NCI-H128 (cell line): ENCODE data around the gene PDZD4.
A peak's percentile ranks its signal among the peaks of the same experiment; 100 is the strongest.

Experiments
- DNase-seq: peaks from one replicate; lab custom pipeline; 2025; ENCODE audit not compliant: unreplicated experiment; lab: John Stamatoyannopoulos, UW

PDZD4 gene

DNA sequence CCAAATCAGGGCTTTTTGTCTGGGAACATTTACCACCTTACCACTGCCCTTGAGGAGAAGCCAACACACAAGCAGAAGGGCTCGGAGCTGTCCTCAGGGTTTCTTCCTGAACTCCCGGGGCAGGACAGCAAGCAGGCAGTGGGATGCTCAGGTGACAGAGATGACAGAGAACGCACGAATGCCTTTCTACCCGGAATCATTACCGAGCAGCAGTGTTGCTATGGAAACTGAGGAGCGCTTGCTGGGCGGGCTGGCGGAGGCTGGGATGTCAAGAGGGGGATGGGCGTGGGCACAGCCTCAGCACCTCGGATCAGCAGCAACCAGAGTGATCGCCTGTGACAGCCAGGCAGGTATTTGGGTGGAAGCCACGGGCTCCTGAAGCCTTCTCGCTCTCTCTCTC lies 18.1 kb downstream of the PDZD4 start:
- DNase-seq, result no peak

DNA sequence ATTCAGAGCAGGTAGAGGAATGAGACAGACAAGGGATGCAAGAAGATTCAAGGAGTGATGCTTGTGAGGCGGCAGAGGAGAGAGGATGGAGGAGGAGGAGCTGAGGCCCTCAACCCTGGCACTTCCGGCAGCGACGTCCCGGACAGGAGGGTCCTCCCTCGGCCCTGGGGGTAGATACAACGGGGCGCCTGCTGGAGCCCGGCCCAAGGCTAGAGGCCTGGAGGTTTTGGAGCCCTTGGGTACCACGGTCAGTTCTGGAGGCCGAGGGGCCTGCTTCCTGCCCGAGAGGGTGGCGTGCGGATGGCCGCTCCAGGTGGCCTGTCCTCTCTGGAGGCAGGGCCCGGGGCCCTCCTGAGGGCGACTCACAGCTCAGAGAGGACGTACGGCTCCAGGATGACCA lies 22.4 kb downstream of the PDZD4 start:
- no peak for DNase-seq

DNA sequence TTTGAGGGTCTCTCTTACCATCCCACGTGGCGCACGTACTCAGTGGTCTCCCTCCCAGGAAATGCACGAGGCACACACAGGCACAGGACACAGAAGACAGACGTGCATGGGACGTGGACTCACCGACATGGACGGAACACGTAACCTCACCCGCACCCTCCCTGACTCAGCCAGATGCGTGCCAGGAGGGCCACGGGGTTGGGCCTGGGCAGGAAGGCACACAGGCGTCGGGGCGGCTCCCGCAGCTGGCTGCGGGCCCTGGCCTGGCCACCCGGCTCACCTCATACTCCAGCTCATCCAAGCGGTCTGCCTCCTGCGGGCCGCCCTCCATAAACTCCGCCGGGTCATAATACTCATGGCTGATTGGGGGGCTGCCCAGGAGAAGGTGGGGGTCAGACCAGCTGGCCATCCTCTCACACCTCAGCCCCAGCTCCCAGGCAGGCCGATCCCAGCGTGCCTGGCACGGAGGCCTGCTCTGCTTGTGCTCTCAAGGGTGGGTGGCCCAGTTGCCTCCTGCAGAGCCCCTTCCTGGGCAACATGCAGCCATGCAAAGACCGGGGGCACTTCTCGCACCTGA lies 23.3 kb downstream of the PDZD4 start:
- no peak for DNase-seq

DNA sequence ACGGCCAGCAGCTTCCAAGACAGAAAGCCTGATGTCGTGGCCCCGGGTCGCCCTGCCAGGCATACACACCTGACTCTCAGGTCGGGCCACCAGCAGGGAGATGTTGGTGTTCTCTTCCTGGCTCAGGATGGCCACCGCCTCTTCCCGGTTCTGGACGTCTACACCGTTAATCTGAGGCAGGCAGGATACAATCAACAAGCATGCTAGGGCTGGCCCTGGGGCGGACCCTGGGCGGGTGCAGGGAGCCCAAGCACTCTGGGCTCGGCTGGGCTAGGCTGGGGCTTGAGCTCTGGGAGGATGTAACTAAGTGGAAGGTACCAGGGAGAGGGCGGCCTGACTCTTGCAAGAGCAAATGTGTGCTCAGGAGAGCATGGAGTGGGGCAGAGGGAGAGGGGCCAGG lies 24.9 kb downstream of the PDZD4 start:
- no peak for DNase-seq

DNA sequence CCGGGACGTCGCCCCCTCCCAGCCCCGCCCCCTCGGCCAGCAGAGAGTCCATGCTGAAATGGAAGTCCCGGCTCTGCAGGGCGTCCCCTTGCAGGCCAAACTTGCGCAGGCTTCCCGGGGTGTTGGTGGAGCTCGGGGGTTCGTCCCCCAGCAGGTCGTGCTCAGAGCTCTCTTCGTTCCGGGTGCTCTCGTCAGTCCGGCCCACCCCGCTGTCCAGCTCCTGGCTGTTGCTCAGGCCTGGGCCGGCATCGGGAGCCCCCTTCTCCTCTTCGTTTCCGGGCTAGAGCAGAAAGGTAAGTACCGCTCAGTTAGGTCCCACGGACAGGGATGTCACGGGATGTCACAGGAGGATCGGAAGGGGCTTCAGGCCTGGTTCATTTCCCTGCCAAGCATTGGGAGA lies 25.7 kb downstream of the PDZD4 start:
- no peak for DNase-seq

DNA sequence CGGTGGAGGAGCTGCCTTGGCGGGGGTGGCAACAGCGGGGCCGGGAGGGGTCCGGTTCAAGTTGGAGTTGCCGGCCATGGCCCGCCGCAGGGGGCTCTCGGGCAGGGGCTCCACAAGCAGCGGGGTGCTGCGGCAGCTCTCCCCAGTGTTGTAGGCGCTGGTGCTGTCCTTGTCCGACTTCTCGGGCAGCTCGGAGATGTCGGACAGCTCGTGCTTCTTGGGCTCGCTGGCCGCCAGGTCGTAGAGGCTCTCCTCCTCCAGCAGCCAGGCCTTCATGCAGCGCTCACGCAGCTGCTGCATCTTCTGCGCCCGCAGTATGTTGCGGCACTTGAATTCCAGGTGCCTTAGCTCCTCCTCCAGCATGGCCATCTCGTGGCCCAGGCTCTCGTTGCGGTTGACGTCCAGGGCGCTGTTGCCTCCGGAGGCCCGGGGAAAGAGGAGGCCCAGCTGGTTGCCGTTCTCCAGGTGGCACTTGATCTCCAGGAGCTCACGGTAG lies 26.2 kb downstream of the PDZD4 start:
- no peak for DNase-seq

DNA sequence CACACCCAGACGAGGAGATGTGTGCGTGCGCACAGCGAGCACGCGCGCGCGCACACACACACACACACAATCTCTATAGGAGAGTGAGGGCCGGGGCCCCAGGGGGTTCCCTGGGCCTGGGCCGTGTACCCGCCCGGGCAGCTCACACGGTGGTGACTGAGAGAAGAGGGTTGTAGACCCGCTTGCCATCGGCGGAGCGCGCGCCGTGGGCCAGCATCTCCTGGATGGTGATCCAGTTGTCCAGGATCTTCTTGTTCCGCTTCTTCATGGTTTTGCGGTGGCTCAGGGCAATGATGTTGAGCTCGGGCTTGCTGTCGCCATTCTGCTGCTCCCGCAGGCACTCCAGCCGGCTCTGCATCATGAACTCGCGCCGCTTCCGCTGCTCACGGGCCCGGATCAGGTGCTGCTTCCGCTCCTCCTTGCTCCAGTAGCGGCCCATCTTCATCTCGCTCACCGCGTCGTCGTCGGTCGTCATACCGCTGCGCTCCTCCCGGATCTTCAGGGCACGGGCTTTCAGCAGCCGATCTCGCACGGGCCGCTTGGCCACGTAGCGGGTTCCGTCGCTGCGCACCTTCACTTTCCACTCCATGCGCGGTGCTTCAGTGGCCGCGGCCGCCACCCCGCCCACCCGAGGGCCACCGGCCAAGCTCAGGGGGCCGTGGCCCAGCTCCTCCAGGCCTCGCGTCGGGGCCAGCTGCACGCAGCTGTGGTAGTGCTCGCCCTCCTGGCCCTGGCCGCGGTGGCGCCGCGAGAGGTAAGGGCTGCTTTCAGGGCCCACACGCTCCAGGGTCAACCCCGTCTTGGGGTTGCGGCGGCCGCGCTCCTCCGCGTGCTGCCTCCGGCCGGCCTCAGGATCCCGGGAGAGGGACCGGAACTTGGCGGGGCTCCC lies 26.9 kb downstream of the PDZD4 start:
- DNase-seq, result no peak

DNA sequence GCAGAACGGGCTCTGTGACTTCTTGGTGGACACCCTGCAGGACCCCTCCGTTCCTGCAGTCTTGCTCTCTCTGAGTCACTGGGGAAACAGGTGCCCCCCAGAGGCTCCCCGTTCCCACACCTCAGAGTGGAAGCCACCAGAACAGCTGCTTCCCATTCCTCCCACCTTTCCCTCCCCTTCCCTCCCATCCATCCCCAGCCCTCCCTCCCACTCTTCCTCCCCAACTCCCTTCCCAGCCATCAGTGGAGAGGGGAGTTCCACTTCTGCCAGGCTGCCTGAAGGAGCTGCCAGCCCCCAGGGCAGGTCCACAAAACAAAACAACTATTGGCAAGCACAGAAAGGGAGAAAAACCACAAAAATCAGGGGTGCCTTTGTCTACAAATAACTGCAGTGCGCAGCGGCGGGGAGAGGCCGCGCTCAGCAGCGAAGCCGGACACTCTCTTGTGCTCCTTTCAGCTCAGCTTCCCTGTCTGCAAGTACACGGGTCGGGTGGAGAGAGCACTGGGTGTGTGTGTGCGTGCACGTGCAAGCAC lies 27.8 kb downstream of the PDZD4 start:
- DNase-seq, result no peak

DNA sequence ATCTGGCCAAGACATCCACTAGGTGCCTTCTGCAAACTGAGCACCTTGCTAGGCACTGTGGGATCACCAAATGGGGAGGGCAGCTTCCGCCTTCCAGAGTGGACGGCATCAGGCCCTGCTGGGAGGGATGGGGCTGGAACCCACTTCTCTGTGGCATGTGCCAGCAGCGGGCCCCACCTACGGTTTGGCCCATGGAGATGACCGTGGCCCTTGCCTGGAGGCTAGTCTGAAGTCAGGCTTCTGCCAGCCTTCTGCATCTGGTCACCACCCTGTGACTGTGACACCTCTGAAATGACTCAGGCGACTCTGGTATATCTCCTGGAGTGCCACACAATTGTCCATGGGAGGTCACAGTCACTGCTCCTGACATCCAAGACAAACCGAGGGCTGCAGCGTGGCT lies 28.7 kb downstream of the PDZD4 start:
- DNase-seq, result no peak

DNA sequence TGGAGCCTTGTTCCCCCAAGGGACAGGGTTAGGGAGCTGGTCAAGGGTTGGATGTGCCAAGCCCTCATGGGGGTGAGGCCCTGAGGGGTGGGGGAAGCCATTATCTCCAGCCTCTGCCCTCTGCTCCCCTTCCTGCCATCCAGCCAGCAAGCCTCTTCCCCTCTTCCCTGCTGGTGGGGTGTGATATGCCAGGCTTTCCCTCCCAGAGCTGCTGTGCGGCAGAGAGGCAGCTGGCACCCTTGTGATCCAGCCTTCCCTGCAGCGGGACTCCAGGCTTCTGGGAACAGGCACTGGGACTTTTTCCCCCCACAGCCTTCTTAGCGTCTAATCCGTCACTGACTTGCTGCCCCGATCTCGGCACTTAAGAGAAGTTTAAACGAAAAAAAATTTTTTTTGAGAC lies 29.6 kb downstream of the PDZD4 start:
- no peak for DNase-seq

DNA sequence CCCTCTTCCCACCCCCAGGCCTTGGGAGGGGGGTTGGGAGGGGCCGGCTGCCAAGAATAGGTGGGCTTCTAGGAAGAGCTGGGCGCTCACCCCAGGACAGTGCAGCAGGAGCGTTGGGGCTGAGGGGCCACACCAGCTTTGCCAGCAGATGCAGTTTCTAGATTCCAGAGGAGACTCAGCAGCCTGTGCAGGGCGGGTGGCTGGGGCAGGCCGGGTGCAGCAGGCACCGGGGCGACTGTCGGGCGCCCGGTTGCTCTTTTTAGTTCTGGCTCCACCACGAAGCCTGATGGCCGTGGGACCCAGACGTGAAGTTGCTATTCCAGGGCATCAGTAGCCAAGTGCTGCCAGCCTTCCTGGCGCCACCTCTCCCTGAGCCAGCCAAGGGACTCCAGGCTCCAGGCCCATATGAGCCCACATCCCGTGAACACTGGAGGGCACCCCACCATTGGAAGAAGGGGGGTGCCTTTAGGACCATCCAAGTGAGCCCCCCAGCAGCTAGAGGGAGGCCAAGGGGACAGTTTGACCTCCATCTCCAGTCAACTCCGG lies 30.1 kb downstream of the PDZD4 start:
- DNase-seq, result no peak

DNA sequence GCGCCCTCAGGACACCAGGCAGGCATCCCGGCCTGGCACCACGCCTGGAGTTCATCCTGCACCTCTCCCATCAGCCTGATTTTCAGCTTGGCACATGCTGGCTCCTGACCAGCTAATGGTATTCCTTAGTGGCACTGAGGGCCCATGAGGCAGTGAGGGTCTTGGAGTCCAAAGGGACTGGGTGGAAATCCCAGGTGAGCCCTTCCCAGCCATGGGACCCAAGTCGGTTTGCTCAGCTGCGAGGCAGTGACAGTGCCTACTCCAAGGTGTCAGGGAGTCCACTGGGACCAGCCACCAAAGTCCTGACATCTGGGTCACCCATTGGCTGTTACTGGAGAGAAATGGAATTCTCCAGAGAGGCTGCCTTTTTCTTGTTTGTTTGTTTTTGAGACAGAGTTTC lies 31.0 kb downstream of the PDZD4 start:
- DNase-seq, result no peak

DNA sequence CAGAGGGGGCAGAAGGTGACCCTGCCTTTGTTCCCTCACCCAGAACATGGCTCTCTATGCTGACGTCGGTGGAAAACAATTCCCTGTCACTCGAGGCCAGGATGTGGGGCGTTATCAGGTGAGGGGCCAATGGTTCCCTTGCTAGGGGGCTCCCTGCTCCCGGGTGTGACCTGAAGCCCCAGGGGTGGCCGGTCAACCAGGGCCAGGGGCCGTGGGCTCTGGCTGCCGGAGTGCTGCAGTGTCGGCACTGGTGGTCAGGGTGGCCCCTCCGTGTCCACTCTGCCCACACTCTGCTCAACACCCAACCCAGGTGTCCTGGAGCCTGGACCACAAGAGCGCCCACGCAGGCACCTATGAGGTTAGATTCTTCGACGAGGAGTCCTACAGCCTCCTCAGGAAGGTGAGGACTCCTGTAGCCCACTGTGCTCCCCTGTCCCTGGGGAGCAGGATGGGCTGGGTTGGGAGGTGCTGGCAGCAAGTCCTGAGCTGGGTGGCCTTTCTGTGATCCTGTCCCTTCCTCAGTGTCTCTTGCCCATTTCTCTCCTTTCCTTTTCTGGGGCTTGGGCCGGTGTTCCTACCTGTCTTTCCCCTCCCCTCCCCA lies 32.8 kb downstream of the PDZD4 start:
- no peak for DNase-seq

DNA sequence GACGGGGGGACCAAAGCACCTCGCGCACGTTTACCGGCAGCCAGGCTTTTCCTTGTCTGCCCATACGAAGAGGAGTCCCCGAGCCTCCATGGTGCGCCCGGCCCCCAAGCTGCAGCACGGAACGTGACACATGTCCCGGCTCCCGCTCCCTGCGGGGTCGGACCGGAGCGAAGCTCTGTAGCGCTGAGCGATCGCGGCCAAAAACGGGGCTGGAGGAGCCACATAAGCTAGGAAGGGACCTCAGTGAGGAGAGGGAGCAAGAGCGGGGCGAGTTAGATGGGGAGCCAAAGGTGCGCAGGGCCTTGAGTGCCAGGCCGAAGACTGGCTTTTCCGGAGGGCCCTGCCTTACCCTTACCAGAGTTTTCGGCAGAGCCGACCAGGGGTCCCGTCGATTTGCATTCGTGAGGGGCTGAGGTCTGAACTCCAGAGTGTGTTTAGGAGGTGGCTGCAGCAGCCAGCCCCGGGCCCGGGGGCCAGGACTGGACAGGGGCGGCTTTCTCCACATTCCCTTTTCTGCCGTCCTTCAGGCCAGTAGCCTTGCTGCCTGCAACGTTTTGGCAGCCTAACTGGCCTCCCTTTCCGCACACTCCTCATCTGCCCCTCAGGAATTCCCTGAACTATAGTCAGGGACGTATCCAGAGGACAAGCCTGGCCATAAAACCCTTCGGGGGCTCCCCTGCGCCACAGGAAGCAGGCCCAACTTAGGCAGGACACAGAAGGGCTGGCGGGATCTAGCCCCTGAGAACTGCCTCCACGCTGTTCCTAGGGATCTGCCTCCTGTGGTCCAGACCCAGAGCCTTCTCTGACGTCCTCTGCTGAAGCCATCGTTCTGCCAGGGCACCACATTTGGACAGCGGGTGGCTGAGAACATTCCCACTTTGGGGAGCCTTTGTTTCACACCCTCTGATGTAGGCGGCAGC lies 35.2 kb downstream of the PDZD4 start:
- DNase-seq, result no peak

DNA sequence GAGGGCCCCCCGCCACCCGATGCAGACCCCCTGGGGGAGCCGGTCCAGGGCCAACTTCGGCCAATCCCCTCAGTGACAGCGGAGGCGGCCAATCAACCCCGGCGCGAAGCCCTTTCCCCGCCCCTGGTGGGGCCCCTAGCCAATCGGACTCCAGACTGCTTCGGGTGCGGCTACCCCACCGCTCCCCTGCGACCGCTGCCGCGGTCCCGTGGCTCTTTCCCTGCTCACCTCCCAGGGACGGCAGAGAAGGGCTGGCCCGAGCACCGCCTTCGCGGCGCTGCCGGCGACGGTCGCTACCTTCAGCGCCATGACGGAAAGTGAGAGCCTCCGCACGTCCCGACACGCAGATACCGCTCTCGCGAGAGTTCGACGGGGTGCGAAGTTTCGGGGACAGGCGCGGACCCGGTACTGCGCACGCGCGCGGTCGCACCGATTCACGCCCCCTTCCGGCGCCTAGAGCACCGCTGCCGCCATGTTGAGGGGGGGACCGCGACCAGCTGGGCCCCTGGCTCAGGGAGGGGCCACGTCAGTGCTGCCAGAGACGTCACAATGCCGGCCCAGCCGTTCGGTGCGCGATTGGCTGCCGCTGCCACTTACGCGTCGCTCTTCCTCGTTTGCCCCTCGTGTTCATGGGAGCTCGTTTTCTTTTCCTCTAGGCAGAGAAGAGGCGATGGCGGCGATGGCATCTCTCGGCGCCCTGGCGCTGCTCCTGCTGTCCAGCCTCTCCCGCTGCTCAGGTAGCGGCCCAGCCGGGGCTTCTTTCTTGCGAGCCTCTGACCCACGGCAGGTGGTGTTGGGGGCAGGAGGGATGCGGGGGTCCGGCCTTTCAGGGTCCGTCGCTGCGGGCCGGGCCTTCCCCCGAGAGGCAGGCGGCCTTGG lies 36.1 kb downstream of the PDZD4 start, which contains the start of the genes IDH3G and SSR4:
Gene IDH3G, minus strand, starts transcription at position 358 of the 879 bp plus-strand sequence. Its CDS starts 49 bp downstream, at position 309.
Gene SSR4, plus strand, starts transcription at position 651 of the 879 bp plus-strand sequence. Its CDS starts 20 bp downstream, at position 671.
- DNase-seq, result peak; percentile 91

DNA sequence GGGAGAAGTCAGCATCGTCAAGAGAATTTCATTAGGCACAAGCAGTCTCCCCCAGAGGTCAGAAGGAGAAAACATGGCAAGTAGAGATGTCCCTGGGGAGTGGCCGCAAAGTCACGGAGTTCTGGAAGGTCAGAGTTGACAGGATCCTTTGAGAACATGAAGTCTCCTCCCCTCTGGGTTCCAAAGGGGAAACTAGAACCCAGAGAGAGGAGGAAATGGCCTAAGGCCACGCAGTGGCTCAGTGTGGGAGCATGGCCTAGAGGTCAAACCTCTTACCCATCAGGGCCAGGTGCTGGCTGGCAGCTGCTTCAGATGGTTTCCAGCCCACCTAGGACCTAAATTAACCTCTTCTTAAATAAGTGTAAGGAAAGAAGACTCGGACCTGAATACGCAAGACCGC lies 37.1 kb downstream of the PDZD4 start:
- no peak for DNase-seq

DNA sequence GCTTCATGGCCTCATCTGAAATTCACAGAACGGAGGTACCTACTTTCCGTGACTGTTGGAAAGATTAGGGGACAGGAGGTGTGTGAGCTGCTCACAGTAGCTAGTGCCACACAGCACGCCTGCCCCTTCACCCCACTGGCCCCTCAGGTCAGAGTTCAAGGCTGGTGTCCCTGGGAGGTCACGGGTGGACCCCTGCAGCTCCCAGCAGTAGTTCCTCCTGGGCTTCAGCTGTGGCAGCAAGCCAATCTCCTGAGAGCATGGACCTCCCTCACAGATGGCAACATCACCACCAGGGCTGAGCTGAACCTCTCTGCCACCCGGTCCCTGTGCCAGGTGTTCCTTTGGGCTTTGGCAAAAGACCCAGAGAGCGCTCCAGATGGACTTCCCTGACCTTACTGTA lies 38.0 kb downstream of the PDZD4 start:
- no peak for DNase-seq

DNA sequence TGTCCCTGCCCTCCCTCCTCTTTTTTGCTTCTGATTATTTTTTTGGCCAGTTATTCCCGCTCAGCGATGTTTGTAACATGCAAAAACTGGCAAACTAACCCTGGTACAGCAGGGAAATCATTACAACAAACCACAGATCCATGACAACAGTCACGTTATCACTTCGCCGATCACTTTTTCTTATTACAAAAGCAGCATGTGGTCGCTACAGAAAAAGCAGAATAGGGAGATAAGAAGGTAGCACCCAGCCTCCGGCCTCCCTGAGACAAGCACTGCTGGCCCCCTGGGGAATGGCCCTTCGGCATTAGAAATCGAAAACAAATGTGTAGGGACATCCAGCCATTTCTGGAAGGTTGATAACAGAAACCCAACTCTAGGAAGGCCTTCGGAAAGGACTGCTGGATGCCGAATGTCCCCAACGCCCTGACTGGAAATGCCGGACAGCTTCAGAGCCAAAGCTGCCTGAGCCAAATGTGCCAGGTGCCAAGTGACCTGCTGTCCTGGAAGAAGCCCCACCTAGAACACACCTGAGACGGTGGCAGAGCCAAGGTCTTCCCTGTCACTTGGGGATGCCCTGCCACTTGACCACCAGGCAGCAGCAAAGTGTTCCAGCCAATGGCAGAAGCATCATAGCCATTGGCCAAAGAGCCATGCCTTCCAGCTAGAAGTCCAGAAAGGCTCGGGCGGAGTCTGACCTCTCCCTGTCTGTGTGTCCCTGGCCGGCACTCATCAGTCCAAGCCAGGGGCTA lies 39.1 kb downstream of the PDZD4 start:
- no peak for DNase-seq

DNA sequence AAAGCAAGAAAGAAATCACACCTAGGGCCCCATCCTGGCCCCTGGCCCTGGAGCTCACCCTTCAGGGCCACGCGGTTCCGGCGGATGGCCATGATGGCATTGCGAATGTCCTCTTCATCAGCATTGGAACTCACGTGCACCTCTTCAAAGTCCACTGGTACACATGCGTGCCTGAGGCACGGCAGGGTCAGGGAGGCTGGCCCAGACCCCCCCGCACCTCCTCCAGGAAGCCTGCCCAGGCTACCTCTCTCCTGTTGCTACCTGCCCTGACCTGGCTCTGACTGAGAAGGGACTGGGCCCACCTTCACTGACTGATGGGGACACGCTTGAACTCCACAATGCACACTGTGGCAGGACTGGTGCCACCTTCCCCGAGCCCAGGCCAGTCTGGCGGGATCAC lies 40.7 kb downstream of the PDZD4 start:
- no peak for DNase-seq
